PC-9 (cell line): ENCODE measurements around the gene ZNF333.

ENCODE experiments used
- EZH2 ChIP-seq: fragments of 200-600 bp; sonication (generic); IDR thresholded peaks from 2 replicates; pipeline ENCODE4 v1.8.0; 2017; ENCODE audit warnings: antibody characterized with exemption, low read depth
- TF ChIP-seq, protein P1 (sequence below): fragments of 200-600 bp; sonication (generic); conservative IDR thresholded peaks from 2 replicates; pipeline ENCODE4 v1.6.1; 2017; ENCODE audit warnings: mixed run types, antibody characterized with exemption, mild to moderate bottlenecking, moderate library complexity

DNA sequence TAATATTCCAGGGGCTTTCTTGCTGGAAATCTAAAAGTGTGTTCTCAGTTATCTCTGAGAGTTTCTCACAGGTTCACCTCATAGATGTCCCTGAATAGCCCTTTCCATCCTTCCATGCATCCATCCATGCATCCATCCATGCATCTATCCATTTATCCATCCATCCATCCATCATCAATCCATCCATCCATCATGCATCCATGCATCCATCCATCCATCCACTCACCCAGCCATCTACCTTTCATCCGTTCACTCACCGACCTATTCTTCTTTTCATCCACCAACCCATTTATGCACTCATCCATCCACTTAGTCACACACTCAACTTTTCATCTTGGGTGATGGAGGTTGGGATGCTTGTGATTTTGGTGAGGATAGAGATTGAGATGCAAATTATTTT lies 7.8 kb upstream of the ZNF333 start:
- TF ChIP-seq, protein P1, sequence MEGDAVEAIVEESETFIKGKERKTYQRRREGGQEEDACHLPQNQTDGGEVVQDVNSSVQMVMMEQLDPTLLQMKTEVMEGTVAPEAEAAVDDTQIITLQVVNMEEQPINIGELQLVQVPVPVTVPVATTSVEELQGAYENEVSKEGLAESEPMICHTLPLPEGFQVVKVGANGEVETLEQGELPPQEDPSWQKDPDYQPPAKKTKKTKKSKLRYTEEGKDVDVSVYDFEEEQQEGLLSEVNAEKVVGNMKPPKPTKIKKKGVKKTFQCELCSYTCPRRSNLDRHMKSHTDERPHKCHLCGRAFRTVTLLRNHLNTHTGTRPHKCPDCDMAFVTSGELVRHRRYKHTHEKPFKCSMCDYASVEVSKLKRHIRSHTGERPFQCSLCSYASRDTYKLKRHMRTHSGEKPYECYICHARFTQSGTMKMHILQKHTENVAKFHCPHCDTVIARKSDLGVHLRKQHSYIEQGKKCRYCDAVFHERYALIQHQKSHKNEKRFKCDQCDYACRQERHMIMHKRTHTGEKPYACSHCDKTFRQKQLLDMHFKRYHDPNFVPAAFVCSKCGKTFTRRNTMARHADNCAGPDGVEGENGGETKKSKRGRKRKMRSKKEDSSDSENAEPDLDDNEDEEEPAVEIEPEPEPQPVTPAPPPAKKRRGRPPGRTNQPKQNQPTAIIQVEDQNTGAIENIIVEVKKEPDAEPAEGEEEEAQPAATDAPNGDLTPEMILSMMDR, result no peak
- TF ChIP-seq EZH2, result no peak
